Stomach (tissue), 4 donors: ENCODE data around the gene RBPJ.

Experiments used
- POLR2A ChIP-seq, 4 donors: fragments of 450-650 bp; IDR thresholded peaks; one replicate each; pipeline ENCODE4 v1.6.1; 2016; ENCODE audit warnings: antibody characterized with exemption in 4 of 4, control low read depth in 2 of 4, mild to moderate bottlenecking in 1 of 4, moderate library complexity in 1 of 4
- TF ChIP-seq, protein P1 (sequence below), 7 experiments: fragments of 450-650 bp in 4 of 7; fragments of 200-600 bp in 3 of 7; sonication (generic) in 3 of 7; IDR thresholded peaks; one replicate each; pipeline ENCODE4 v1.5.1; 2016 to 2019; ENCODE audit warnings: antibody characterized with exemption in 7 of 7, control low read depth in 2 of 7, mild to moderate bottlenecking in 1 of 7

DNA sequence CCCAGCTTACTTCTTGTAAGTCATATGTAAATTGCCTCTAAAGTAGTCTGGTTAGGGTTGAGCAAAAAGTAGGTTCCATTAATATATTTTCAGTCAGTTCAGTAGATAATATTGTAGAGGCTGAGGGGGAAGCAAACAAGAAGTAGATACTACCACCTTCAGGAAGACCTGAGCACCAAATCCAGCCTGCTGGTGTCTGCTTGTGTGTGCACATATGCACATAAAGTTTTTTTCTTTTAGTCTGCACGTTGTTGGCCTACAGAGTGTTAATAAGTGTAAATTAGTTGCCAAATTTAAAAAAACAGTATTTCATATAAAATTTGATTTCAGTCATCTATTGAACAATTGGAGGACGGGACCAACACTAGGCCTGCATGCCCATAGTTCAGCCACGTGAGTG lies 92.8 kb downstream of the RBPJ start:
- TF ChIP-seq, protein P1, sequence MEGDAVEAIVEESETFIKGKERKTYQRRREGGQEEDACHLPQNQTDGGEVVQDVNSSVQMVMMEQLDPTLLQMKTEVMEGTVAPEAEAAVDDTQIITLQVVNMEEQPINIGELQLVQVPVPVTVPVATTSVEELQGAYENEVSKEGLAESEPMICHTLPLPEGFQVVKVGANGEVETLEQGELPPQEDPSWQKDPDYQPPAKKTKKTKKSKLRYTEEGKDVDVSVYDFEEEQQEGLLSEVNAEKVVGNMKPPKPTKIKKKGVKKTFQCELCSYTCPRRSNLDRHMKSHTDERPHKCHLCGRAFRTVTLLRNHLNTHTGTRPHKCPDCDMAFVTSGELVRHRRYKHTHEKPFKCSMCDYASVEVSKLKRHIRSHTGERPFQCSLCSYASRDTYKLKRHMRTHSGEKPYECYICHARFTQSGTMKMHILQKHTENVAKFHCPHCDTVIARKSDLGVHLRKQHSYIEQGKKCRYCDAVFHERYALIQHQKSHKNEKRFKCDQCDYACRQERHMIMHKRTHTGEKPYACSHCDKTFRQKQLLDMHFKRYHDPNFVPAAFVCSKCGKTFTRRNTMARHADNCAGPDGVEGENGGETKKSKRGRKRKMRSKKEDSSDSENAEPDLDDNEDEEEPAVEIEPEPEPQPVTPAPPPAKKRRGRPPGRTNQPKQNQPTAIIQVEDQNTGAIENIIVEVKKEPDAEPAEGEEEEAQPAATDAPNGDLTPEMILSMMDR (IDR thresholded peaks at IDR 0.05), result no peak
- no peak for TF ChIP-seq POLR2A (IDR thresholded peaks at IDR 0.05)
